ENCODE data around the gene RCVRN. TPM values are rescaled to one million over a fixed set of nuclear protein-coding genes. Genes with fewer than 3 reads are reported as not detected.

RCVRN gene
- total RNA-seq, 1 donor from 2014 or later, result not detected

GRCh38 chr17:9899280-9900043, 5.6 kb downstream of the RCVRN start:
- no peak for DNase-seq (ENCODE audit: low read depth in 2 of 2)

- DNase-seq (ENCODE audit: low read depth in 2 of 2), result no peak
Observed at GRCh38 chr17:9898812-9899211, 6.3 kb downstream of the RCVRN start.

- DNase-seq (ENCODE audit: low read depth in 2 of 2), result no peak
Observed at GRCh38 chr17:9897372-9897968, 7.6 kb downstream of the RCVRN start.

GRCh38 chr17:9895923-9896322, 9.1 kb downstream of the RCVRN start:
- no peak for DNase-seq (ENCODE audit: low read depth in 2 of 2)

- DNase-seq (ENCODE audit: low read depth in 2 of 2), result no peak
Observed at GRCh38 chr17:9894231-9894630, 10.8 kb downstream of the RCVRN start.

- peak in 1 of 2 donors; percentile 17 for DNase-seq (ENCODE audit: low read depth in 2 of 2)
Observed at GRCh38 chr17:9893411-9894012, 11.6 kb downstream of the RCVRN start.

GRCh38 chr17:9890124-9890523, 14.9 kb downstream of the RCVRN start:
- no peak for DNase-seq (ENCODE audit: low read depth in 2 of 2)

- DNase-seq (ENCODE audit: low read depth in 2 of 2), result no peak
Observed at GRCh38 chr17:9887508-9887907, 17.6 kb downstream of the RCVRN start.

- DNase-seq (ENCODE audit: low read depth in 2 of 2), result no peak
Observed at GRCh38 chr17:9886141-9886930, 18.7 kb downstream of the RCVRN start.

GRCh38 chr17:9883451-9883850, 21.6 kb downstream of the RCVRN start:
- DNase-seq (ENCODE audit: low read depth in 2 of 2), result no peak

- DNase-seq (ENCODE audit: low read depth in 2 of 2), result no peak
Observed at GRCh38 chr17:9880582-9880999, 24.5 kb downstream of the RCVRN start.

- no peak for DNase-seq (ENCODE audit: low read depth in 2 of 2)
Observed at GRCh38 chr17:9878786-9879525, 26.1 kb downstream of the RCVRN start.

- DNase-seq (ENCODE audit: low read depth in 2 of 2), result no peak
Observed at GRCh38 chr17:9878356-9878755, 26.7 kb downstream of the RCVRN start.

- DNase-seq (ENCODE audit: low read depth in 2 of 2), result no peak
Observed at GRCh38 chr17:9875441-9875840, 29.6 kb downstream of the RCVRN start.

GRCh38 chr17:9874722-9875121, 30.3 kb downstream of the RCVRN start:
- no peak for DNase-seq (ENCODE audit: low read depth in 2 of 2)

GRCh38 chr17:9872852-9873251, 32.2 kb downstream of the RCVRN start:
- DNase-seq (ENCODE audit: low read depth in 2 of 2), result no peak

GRCh38 chr17:9868552-9868951, 36.5 kb downstream of the RCVRN start:
- DNase-seq (ENCODE audit: low read depth in 2 of 2), result no peak

- DNase-seq (ENCODE audit: low read depth in 2 of 2), result no peak
Observed at GRCh38 chr17:9865586-9865985, 39.5 kb downstream of the RCVRN start.

- no peak for DNase-seq (ENCODE audit: low read depth in 2 of 2)
Observed at GRCh38 chr17:9862949-9863348, 42.1 kb downstream of the RCVRN start.

GRCh38 chr17:9862220-9862619, 42.9 kb downstream of the RCVRN start:
- DNase-seq (ENCODE audit: low read depth in 2 of 2), result no peak

- DNase-seq (ENCODE audit: low read depth in 2 of 2), result no peak
Observed at GRCh38 chr17:9860851-9861250, 44.2 kb downstream of the RCVRN start.

Measured in lung microvascular endothelial cell (primary cell).